Measurements from ENCODE around the gene NDUFA3.
"Not testable (repeated sequence)": the region's sequence is repeated elsewhere in the genome, so short reads cannot be mapped to it uniquely, and the experiment has no call there.

Gene NDUFA3

DNA sequence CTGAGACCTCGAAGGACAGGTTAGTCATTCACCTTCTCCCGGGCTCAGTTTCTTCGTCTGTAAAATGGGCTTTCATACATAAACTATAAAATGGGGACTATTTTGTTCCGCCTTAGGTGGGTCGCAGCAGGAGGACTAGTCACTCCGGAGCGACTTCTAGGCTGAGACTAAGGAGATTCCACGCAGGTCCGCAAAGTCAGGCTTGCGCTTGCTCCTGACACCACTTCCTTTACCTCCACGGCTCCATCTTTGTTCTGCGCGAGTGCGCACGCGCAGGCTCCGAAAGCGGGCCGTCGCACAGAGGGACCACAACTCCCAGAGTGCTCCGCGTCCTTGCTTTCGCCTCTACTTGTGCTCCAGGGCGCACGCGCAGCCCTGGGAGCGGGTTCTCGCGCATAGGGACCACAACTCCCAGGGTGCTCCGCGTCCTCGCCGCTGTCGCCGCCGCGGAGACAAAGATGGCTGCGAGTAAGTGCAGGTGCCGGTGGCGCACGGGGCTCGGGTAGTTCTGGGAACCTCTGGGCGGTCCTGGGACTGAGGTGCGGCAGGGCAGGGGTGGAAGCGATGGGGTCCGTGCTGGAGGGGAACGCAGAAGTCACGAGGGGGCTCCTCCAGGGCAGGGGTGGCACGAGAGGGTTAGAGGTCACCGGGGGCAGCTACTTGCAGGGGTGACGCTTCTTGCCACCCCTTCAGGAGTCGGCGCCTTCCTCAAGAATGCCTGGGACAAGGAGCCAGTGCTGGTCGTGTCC is at the start of gene NDUFA3:
Gene NDUFA3 (plus strand): TSS at position 435 of the 749 bp plus-strand sequence. CDS start 24 bp downstream, at position 459.
- DNase-seq (ENCODE audit: low read depth), result peak; percentile 93

DNA sequence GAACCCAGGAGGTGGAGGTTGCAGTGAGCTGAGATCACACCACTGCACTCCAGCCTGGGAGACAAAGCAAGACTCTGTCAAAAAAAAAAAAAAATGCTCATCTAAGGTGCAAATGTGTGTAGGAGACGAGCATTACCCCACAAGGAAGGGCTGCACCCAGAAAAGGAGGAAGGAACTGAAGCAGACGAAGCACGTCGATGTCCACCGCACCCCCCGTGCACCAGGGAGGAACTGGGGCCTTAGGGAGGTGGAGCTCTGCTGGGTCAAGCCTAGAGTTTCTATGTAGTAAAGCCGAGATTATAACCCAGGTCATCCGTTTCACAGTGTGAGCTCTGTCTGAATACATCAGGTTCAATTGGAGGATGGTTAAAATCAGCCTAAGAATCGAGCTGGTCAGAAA is 40.0 kb upstream of the NDUFA3 start:
- DNase-seq (ENCODE audit: low read depth), result no peak

DNA sequence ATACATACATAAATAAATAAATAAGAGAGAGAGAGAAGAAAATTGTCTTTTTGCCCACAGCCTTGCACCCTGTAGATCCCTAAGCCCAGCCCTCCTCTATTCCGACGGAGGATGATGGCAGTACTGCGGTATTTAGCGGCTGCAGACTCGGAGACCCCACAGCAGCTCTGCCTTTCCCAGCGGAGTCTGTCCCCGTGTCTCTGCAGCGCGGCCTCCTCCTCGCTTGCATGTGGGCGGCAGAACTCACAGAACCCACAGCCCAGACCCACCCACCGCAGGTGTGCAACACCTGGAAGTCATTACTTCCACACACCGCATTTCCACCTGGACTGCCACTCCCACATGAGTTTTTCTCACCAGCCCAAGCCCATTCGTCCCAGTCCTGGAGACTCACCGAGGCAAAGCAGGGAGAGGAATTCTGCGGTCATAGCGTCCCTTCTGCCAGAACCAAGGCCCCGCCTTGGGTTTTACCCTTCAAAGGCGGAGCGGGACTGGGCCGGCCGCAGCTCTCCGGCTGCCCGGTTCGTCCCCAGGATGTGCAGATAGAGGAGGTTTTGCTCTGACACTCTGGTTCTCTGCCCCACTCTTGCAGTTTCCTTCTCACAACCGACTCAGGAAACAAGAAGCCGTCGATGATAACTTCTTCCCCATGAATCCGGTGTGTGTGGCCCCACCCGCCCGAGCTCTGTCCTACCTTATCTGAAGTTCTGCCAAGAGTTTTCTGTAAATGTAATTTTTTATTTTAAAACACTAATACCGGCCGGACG is 39.1 kb upstream of the NDUFA3 start, which contains the start of gene VSTM1:
Gene VSTM1 (minus strand): TSS at position 548 of the 767 bp plus-strand sequence. CDS start 120 bp downstream, at position 428.
- DNase-seq (ENCODE audit: low read depth), result no peak

DNA sequence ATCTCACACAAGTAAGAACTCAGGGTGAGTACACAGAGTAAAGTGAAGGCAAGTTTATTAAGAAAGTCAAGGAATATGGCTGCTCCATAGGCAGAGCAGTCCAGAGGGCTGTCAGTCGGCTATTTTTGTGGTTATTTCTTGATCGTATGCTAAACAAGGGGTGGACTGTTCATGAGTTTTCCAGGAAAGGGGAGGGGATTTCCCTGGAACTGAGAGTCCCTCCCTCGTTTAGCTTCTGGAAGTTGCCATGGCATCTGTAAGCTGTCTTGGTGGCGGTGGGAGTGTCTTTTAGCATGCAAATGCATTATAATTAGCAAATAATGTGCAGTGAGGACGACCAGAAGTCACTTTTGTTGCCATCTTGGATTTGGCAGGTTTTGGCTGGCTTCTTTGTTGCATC is 33.2 kb upstream of the NDUFA3 start:
- DNase-seq (ENCODE audit: low read depth), result no peak

DNA sequence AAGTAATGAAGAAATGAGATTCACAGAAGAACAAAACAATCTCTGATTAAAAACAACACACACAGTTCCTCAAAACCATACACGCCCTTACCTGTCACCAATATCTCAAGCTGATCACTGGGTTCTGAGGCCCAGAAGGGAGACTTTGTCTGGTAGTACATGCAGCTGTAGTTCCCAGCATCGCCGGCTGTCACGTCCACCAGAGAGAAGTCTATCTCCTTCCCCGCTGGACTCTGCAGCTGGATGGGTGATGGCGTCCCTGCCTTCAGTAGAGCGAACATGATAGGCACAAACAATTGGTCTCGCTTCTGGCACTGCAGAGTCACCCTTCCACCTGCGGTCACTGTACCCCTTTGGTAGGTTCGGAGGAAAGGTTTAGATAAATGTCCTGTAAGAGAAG is 28.8 kb upstream of the NDUFA3 start:
- DNase-seq (ENCODE audit: low read depth), result no peak

DNA sequence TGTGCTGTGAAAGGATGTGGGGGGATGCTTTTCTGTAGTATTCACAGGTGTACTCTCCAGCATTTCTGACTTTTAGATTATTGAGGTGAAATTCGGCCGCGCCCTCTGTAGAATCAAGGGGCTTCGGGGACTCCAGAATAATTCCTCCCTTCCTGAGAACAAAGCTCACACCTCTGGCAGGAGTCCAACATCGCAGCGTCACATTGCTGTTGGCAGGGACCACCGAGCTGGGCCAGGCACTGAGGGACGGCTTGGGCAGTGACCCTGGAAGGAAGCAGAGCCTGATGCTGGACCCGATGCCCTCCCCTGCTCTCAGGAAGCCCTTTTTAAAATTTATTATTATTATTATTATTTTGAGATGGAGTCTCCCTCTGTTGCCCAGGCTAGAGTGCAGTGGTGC is 27.8 kb upstream of the NDUFA3 start:
- no peak for DNase-seq (ENCODE audit: low read depth)

DNA sequence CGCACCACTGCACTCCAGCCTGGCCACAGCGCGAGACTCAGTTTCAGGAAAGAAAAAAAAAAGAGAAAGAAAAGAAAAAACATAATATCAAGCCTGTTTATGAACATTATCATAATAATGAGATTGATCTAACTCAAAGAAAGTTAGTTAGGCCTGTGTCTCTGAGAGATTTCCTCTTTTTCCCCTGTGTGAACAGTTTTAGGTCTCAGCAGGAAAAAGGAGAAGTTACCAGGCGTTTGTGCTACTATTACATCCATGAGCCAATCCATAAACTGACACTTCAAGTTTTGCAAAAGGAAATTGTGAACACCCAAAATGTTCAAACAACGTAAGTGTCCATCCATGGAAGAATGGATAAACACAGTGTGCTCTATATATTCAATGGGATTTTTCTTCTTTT is 25.3 kb upstream of the NDUFA3 start:
- no peak for DNase-seq (ENCODE audit: low read depth)

DNA sequence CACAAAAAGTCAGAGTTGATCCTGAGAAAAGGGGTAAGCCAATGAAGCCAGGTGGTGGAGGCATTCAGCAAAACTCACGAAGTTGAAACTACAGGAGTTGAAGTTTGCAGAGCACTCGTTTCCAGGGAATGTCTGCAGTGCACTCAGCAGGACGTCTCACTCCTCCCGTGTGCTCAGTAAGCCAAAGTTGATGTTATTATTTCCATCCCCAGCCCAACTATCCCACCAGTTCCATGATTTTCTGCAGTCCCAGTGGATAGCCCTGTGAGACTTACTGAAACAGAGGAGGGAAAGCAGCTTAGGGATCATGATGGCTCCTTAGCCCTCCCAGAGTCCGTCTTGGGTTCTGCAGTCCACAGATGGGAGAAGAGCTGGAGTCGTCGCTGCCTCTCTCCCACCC is 21.6 kb upstream of the NDUFA3 start, which contains the start of gene TARM1:
Gene TARM1 (minus strand): TSS at position 334 of the 400 bp plus-strand sequence. CDS start 25 bp downstream, at position 309.
- no peak for DNase-seq (ENCODE audit: low read depth)

DNA sequence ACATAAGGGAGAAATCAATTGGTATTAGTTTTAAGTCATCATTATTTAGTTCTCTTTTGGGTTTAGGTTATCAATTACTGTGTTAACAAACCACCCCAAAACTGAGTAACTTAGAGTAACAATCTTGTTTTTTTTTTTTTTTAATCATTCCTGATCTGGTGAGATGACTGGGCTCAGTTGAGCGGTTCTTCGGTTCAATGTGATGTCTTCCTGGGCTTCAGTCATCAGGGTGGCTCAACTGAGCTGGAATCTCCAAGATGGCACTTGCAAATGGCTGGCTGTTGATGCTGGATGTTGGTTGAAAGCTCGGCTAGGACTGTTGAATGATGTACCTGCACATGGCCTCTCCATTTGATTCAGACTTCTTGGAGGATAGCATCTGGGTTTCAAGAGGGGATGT is 18.2 kb upstream of the NDUFA3 start:
- DNase-seq (ENCODE audit: low read depth), result no peak

DNA sequence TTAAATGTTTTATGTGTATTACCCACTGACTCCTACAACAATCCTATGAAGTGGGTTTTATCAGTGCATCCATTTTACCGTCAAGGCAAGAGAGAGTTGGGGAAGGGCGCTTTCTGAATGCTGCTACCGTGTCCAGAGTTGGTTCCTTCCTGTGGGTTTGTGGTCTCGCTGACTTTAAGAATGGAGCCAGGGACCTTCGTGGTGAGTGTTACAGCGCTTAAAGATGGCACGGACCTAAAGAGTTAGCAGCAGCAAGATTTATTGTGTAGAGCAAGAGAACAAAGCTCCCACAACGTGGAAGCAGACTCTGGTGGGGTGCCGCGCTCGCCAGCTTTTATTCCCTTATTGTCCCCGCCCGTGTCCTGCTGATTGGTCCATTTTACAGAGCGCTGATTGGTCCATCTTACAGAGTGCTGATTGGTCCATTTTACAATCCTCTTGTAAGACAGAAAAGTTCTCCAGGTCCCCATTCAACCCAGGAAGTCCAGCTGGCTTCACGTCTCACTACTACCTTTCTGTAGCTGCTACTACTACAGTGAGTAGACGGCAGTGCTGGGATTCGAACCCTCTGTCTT is 8.1 kb upstream of the NDUFA3 start:
- DNase-seq (ENCODE audit: low read depth), result no peak

DNA sequence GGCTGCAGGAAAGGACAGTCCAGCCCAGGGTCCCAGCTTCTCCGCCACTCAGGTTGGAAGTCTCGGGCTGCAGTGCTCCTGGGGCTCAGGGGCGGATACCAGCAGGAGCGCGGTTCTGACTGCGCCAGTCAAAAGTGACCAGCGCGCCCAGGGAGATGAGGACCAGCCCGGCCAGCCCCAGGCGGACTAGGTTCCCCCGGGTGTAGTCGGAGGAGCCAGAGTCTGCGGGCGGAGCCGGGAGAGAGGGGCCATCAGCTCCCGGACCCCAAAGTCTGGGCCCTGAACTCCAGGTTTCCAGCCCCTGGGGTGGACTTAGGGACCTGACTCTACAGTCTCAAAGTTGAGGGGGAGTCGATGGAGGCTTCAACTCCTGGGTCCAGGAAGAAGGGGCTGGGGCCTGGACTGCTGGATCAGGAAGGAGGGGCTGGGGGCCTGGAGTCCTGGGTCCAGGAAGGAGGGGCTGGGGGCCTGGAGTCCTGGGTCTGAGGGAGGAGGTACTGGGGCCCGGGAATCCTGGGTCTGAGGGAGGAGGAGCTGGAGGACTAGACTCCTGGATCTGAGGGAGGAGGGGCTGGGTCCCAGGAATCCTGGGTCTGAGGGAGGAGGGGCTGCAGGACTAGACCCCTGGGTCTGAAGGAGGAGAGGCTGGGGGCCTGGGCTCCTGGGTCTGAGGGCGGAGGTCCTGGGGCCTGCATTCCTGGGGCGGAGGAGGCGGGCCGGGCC is 7.4 kb upstream of the NDUFA3 start:
- no peak for DNase-seq (ENCODE audit: low read depth)

DNA sequence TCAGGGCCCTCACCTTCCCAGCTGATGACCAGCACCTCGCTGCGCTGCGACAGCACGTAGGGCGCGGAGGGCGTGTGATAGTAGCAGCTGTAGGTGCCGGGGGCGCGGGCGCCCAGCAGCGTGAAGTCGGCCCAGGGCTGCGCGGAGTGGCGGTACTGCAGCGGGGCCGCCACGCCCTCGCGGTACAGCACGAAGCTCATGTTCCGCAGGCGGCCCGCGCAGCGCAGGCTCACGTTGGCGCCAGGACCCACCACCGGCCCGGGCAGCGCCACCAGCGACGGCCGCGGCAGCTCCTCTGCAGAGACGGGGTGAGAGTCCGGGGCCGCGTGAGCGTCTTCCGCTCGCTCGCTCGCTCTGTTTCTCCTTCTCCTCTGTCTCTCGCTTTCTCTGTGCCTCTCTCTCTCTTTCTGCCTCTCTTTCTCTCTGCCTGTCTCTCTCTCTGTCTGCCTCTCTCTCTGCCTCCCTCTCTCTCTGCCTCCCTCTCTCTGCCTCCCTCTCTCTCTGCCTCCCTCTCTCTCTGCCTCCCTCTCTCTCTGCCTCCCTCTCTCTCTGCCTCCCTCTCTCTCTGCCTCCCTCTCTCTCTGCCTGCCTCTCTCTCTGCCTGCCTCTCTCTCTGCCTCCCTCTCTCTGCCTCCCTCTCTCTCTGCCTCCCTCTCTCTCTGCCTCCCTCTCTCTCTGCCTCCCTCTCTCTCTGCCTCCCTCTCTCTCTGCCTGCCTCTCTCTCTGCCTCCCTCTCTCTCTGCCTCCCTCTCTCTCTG is 6.6 kb upstream of the NDUFA3 start:
- DNase-seq (ENCODE audit: low read depth), result not testable (repeated sequence)

DNA sequence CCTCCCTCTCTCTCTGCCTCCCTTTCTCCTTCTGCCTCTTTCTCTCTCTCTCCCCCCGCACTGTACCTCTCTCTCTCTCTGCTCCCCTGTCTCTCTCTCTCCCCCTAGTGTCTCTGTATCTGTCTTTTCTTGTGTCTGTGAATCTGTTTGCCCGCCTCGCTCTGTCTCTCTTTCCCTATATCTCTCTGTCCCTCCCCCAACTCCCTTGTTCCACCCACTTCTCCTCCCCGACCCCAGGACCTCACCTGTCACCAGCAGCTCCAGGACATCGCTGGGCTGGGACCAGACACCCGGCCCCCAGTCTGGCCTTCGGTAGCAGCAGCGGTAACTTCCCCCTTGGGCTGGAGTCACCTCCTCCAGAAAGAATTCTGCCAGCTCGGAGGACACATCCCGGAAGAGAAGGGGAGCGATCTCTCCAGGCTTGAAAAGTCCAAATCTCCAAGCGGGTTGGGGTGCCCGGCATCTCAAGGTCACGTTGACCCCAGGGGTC is 6.0 kb upstream of the NDUFA3 start:
- DNase-seq (ENCODE audit: low read depth), result no peak

DNA sequence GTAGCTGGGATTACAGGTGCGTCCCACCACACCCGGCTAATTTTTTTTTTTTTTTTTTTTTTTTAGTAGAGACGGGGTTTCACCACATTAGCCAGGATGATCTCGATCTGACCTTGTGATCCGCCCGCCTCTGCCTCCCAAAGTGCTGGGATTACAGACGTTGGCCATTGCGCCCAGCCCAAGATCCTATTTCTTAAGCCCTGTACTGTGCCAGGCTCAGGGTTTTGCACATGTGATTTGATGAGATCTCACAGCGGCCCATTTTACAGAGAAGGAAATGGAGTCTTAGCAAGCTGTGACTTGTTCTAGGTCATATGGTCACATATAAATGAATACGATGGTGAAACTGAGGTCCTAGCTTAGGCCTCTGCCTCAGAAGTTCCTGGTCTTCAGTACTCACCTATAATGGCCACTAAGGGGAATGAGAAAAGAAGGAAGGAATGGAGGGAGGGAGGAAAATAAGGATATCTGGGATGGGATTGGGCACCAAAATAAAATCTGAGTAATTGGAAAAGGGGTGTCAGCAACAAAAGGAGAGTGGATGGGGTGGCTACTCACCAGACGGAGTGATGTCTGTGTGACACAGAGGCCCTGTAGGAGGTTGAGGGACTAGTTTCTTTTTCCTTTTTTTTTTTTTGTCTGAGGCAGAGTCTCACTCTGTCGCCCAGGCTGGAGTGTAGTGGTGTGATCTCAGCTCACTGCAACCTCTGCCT is 3.3 kb upstream of the NDUFA3 start:
- DNase-seq (ENCODE audit: low read depth), result no peak

DNA sequence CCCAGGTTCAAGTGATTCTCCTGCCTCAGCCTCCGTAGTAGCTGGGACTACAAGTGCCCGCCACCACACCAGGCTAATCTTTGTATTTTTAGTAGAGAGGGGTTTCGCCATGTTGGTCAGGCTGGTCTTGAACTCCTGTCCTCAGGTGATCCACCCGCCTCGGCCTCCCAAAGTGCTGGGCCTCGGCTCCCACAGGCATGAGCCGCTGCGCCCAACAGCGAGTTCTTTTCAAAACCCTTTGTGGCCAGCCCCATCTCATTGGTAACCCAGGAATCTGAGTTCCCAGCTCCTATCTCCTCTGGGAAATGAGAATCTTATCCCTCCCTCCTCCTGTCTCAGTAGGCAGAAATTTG is 2.8 kb upstream of the NDUFA3 start:
- not testable (repeated sequence) for DNase-seq (ENCODE audit: low read depth)

DNA sequence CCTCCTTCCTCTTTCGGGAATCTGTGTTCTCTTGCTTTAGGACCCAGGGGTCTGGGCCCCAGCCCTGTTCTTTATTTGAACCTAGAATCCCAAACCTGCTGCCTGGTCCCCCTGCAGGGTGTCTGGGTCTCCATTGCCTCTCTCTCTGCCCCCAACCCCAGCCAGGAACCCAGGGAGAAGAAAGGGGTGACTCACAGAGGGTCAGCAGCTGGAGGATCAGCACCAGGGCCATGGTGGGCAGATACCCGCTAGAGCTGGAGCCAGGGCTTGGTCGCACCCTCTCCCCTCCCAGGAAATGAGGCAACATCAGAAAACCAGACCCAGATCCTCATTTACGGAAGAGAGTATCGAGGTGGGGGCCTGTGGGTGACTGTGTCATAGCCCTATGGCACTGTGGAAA is 2.1 kb upstream of the NDUFA3 start, which contains the start of gene OSCAR:
Gene OSCAR (minus strand): TSS at position 243 of the 400 bp plus-strand sequence. CDS start 11 bp downstream, at position 232.
- no peak for DNase-seq (ENCODE audit: low read depth)

DNA sequence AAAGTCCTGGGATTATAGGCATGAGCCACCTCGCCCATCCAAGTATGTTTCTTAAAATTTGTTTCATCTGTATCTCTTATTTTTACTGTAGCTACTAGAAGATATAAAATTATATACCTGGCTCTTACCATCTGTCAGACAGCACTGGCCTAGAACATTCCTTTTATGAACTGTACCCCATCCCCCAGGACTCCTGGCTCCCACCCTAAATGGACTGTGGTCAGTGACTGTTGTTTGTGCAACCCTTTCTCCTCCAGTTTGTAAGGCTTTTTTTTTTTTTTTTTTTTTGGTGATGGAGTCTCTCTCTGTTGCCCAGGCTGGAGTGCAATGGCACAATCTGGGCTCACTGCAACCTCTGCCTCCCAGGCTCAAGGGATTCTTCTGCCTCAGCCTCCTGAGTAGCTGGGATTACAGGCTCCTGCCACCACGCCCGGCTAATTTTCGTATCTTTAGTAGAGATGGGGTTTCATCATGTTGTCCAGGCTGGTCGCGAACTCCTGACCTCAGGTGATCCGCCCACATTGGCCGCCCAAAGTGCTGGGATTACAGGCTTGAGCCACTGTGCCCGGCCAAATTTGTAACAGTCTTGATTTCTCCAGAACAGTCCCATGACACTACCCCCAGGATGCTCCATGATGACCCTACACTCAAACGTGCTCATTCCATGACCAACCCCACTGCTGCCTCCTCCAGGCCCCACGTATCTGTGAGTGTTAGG is 2.5 kb downstream of the NDUFA3 start:
- no peak for DNase-seq (ENCODE audit: low read depth)

DNA sequence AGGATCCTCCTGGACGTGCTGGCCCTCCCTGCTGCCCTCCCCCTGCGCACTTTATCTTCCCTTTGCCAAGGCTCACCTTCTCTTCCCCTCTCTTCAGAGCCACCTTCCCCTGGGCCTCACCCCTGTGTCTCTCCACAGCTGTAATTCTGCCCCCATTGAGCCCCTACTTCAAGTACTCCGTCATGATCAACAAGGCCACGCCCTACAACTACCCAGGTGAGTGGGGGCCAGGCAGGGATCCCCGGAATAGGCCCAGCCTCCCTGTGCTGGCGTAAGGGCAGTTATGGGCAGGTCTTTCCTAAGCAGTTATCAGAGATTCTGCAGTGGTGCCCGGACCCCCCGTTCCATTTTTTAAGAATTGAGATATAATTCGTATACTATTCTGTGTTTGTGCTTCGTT is 3.1 kb downstream of the NDUFA3 start:
- no peak for DNase-seq (ENCODE audit: low read depth)

DNA sequence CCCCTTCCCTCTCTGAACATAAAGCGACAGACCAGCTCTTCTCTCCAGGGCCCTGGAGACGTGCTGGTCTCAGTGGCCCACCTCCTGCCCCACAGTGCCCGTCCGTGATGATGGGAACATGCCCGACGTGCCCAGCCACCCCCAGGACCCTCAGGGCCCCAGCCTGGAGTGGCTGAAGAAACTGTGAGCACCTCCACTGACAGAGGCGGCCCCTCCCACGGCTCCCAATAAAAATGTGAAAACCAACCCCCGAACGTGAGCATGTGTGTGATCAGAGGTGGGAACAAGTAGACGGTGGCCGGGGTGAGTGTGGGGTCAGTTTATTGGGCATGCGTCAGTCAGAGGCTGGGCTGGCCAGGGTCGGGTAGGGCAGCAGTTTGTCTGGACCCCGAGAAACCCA is 4.1 kb downstream of the NDUFA3 start:
- DNase-seq (ENCODE audit: low read depth), result no peak

All from non-pigmented ciliary epithelial cell (primary cell).